ENCODE measurements around the gene PDE6A.

DNA sequence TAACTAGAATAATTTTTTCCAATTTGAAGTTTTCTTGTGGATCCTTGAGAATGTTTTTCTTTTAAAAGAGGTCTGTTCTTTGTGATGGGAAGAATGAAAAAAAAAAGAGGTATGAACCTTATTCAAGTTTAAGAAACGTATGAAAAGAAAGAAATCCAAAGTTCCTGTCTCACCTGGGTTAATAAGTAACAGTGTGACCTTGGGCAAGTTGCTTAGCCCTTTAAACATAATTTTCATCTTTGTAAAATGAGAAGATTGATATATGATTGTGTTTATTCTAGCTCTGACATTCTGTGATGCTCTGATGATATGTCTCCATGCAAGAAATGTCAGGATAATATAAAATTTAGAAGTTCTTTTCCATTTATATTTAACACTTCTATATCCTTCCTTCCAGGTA lies 35.3 kb upstream of the PDE6A start:
- TF ChIP-seq, protein P1, sequence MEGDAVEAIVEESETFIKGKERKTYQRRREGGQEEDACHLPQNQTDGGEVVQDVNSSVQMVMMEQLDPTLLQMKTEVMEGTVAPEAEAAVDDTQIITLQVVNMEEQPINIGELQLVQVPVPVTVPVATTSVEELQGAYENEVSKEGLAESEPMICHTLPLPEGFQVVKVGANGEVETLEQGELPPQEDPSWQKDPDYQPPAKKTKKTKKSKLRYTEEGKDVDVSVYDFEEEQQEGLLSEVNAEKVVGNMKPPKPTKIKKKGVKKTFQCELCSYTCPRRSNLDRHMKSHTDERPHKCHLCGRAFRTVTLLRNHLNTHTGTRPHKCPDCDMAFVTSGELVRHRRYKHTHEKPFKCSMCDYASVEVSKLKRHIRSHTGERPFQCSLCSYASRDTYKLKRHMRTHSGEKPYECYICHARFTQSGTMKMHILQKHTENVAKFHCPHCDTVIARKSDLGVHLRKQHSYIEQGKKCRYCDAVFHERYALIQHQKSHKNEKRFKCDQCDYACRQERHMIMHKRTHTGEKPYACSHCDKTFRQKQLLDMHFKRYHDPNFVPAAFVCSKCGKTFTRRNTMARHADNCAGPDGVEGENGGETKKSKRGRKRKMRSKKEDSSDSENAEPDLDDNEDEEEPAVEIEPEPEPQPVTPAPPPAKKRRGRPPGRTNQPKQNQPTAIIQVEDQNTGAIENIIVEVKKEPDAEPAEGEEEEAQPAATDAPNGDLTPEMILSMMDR (IDR thresholded peaks at IDR 0.05; ENCODE audit: extremely low read depth in 1 of 2, insufficient read depth in 1 of 2, low read depth in 1 of 2, low read length in 2 of 2) = no peak
- TF ChIP-seq POLR2A (IDR thresholded peaks at IDR 0.05; ENCODE audit: low read depth, low read length) = no peak
- TF ChIP-seq, protein P2, sequence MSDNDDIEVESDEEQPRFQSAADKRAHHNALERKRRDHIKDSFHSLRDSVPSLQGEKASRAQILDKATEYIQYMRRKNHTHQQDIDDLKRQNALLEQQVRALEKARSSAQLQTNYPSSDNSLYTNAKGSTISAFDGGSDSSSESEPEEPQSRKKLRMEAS (IDR thresholded peaks at IDR 0.05; ENCODE audit: insufficient read depth, insufficient read length) = no peak
